ENCODE measurements around the gene EHD3. TPM values are rescaled to one million over a fixed set of nuclear protein-coding genes. Genes with fewer than 3 reads are reported as not detected.

The EHD3 gene
- total RNA-seq: 23.0 and 36.4 TPM in 2 replicates

DNA sequence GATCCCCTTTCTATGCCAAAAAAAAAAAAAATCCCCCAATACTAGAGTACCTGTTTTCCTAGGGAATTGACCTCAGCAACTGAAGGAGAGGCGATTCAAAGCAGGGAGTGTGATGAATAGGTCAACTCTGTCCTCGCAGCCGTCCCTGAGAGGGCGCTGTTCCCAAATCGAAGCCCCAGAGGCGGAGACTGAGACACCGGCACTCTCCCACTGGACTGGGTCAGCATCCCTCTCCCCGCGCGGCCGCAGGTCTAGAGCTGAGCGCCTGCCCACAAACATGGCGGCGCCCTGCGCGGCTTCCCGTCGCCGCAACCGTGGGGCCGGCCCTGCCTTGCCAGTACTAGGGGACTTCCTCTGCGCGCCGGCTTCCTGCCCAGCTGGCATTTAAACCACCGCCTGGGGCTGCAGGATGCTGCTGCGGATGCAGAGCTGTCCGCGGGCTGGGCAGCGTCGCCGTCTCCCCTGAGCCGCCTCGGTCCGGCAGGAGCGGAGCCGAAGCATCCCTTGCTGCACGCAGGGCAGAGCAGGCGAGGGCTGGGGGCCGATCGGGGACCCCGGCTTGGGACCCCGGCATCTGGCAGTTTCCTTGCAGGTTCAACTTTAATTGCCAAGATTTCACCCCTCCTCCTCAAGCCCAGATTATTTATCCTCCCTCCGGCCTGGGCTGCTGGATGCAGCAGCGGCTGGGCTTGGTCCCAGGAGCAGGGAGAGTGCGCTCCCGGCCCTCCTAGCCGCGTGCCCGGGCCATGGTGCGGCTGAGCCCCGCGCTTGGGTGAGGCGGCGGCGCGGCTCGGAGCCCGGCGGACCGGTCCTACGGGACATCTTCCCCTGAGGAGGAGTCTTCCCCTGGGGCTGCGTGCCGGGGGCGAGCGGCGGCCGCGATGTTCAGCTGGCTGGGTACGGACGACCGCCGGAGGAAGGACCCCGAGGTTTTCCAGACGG is at the start of gene EHD3:
Gene EHD3 (plus strand): TSS at position 412 of the 942 bp plus-strand sequence. CDS start 470 bp downstream, at position 882.

GRCh38 chr2:31217465-31218200 is 16.3 kb upstream of the EHD3 start, which contains the start of gene CAPN14:
TSS of gene CAPN14 (minus strand) at chr2:31217515. CDS start at chr2:31205447, 12,068 bp downstream.

Other genes with a start within 250 kb of the EHD3 start
- 0.56 and 3.4 TPM in 2 replicates for gene GALNT14, start 95.7 kb upstream of the EHD3 start, total RNA-seq
- gene CAPN14, start 16.6 kb upstream of the EHD3 start, total RNA-seq: 0.08 TPM in 1 of 2 replicates, not detected in the other
- 0.24 and 0.52 TPM in 2 replicates for gene XDH, start 180.6 kb downstream of the EHD3 start, total RNA-seq

Data from epithelial cell of alveolus of lung (primary cell).